Astrocyte of the cerebellum (primary cell): Measurements from ENCODE around the gene NEURL1.

Experiments used
- DNase-seq: peaks from one replicate; pipeline ENCODE4 v3.0.0-alpha.2; 2011; ENCODE audit warnings: low read depth
- H3K4me3 ChIP-seq: 2 replicates; pipeline ENCODE4 v1.5.1; 2011; ENCODE audit warnings: mild to moderate bottlenecking, low read depth, low read length, moderate library complexity
- in situ Hi-C: cut with HindIII; loops from 2 replicates; pipeline ENCODE4 v1.10.0; 2017; ENCODE audit warnings: low sequenced_read_pairs
- TF ChIP-seq, protein P1 (sequence below): IDR thresholded peaks from 2 replicates; pipeline ENCODE4 v1.5.1; 2012; ENCODE audit warnings: low read length, low read depth, moderate library complexity, mild to moderate bottlenecking; ENCODE audit errors: missing control alignments

NEURL1 gene

DNA sequence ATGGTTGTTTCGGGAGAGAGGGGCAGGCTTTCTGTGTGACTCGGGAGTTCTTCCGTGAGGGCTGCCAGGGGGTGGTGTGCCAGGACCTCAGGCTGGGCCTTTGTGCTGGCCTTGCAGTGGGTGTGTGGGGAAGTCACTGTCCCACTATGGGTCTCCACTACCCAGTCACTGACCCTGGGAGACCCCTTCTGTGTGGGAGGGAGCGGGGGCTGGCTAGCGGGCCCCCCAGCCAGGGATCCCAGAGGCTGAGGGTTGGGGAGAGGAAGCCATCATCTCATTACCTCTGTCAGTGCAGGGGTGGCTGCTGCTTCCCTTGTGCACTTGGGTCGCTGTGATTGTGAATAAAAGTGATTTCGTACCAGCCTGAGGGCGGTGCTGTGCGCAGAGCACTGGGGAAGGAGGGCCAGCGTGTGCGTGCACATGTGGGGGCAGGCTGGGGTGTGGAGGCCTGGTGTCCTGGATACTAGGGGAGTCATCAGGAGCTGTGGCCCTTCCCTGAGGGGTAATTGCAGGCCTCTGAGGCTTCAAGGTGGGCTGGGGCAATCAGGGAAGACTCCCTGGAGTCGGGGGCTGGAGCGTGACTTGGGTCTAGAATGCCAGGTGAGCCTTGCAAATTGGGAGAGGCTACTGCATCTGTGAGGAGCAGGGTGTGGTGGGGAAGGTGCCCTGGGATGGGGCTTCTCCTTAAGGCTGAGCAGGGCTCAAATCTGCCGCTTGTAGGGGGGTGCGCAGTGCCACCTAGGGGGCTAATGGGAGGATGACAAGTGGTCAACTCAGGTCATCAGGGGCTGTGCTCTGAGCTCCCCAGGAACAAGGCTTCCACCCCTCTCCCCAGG is 98.9 kb downstream of the NEURL1 start:
- no peak for DNase-seq
- no peak overlapping the region for H3K4me3 ChIP-seq
- in situ Hi-C loops = no loop called here
- TF ChIP-seq, protein P1, sequence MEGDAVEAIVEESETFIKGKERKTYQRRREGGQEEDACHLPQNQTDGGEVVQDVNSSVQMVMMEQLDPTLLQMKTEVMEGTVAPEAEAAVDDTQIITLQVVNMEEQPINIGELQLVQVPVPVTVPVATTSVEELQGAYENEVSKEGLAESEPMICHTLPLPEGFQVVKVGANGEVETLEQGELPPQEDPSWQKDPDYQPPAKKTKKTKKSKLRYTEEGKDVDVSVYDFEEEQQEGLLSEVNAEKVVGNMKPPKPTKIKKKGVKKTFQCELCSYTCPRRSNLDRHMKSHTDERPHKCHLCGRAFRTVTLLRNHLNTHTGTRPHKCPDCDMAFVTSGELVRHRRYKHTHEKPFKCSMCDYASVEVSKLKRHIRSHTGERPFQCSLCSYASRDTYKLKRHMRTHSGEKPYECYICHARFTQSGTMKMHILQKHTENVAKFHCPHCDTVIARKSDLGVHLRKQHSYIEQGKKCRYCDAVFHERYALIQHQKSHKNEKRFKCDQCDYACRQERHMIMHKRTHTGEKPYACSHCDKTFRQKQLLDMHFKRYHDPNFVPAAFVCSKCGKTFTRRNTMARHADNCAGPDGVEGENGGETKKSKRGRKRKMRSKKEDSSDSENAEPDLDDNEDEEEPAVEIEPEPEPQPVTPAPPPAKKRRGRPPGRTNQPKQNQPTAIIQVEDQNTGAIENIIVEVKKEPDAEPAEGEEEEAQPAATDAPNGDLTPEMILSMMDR = peak; percentile 79

DNA sequence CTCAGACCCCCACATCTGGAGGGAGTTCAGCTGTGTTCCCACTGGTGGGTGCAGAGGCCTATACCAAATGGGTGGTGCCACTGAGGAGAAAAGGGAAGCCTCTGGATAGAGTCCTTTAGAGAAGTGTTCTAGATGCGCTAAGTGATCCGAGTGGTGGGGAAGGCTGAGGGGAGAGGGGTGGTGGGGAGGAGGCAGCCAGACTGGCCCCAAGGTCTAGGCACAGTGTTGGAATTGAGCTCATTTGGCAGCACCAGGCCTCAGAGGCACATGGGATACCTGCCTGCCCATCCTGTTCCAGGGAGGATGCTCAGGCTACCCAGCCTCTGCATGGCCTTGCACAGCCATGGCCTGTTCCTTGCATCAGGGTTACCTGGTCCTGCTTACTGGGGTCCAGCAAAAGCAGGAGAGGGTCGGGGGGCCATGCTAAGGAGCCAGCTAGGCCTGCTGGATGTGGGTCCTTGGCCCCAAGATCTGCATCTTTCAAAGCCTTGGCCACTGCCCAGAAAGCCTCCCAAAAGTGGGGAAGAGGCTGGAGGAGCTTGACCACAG is 99.6 kb downstream of the NEURL1 start:
- H3K4me3 ChIP-seq = no peak overlapping the region
- in situ Hi-C loops = no loop called here

DNA sequence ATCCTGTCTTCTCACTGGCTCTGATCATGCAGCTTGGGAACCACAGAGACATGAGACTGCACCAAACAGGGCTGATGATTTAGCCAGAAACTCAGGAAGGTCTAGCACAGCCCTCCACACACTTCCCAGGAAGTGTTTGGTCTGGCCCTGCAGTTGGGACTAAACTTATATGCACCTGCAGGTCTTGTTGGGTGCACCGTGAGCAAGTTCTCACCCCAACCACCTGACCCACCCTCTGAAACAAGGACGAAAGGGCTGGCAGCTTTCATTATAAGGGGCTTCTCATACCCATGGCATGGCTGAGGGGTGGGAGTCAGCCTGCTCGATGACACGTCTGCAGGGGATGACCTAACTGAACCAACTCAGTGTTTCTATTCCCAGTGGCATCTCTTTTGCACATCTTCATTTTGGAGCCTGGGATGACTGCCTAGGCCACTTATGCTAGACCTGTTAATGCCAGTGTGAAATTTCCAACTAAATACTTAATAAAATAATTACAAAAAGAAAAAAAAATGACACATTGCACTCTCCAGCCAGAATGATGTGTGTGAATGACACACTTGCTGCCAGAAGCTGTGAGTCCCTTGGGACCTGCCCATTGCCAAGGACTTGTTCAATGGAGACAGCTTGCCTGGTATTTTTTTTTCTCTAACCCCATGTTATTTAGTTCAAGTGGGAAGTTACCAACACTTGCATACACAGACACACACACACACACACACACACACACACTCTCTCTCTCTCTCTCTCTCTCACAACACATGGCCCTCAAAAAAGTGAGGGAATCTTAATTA is 102.6 kb downstream of the NEURL1 start:
- DNase-seq = no peak
- no peak overlapping the region for H3K4me3 ChIP-seq
- TF ChIP-seq, protein P1 = no peak
- in situ Hi-C loops = no loop called here

More for the DNA sequence above, 99.6 kb downstream of the NEURL1 start:
- DNase-seq = no peak
- TF ChIP-seq, protein P1 = no peak

DNA sequence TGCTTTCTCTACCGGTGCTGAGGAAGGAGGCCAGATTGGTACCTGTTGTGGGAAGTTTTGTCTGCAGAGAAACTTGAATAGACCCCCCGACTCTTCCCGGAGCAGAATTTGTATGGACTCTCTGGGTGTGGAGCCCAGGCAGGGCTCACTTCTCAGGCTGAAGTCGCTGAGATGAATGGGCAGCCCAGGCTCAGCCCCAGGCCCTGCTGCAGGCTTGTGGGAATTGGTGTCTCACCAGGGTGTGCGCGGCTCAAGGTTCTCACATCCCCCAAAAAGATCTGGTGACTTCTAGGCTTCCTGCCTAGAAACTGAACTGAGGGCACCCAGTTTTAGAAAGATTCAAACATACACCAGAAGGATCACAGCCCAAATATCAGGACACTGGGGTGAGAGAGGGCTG is 103.5 kb downstream of the NEURL1 start:
- in situ Hi-C loops = no loop called here
- H3K4me3 ChIP-seq = no peak overlapping the region
- no peak for DNase-seq
- TF ChIP-seq, protein P1 = no peak

DNA sequence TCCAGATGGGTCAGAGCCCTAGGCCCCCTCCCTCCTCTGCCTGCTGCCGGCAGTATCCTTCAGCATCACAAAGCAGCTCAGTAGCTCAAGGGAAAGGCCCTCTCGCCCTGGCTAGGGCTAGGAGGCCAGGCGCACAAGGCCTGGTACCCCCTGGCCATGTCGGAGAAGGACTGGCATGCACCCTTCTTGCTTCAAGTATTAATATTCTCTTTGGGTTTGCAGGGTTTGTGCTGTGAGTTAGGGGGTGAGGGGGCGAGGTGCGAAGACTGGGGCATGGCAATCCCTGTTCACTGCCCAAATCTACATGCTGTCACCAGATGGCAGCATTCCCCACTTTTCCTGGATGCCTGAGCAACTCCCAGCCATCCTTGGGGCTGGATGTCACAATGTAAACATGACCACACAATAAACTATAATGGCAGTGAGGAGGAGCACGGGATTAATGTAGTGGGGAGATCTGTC is 105.2 kb downstream of the NEURL1 start:
- peak; percentile 53 for DNase-seq
- TF ChIP-seq, protein P1 = peak; percentile 84
- no peak overlapping the region for H3K4me3 ChIP-seq
- in situ Hi-C loops = no loop called here

DNA sequence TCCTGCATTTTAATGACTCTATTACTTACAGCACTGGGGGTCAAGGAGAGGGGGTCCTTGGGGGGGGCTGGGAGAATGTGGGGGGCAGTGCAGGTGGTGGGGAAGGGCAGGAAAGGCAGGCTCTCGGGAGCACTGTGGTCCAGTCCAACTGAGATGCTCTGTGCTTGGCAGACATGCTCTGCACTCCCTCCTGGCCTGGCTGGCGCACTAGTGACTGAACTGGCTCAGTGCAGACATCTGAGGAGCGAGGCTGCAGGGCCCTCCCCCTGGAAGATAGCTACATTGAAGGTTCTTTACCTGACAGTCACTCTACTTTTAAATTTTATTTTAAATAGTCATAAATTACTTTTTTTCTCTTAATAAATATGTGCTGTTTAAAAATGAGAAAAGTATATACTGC is 105.7 kb downstream of the NEURL1 start:
- TF ChIP-seq, protein P1 = no peak
- H3K4me3 ChIP-seq = no peak overlapping the region
- DNase-seq = no peak
- in situ Hi-C loops = no loop called here
